ENCODE data around the gene GBX1.

Gene GBX1

GRCh38 chr7:151175793-151176311 is 8.4 kb upstream of the GBX1 start:
- Histone ChIP-seq H3K27ac (no peak overlapping the region), H3K36me3 (ENCODE audit: control insufficient read depth, insufficient read depth, low read length) (no peaks in the 10 kb centered on the region), H3K27me3 (ENCODE audit: control insufficient read depth, insufficient read depth, low read length) (no peaks in the 10 kb centered on the region), H3K79me2 (no peaks in the 10 kb centered on the region), H3K9ac (no peak overlapping the region), H2AFZ (no peak overlapping the region), H3K4me1 (peaks cover 5% of the 10 kb centered on the region), H3K4me2 (ENCODE audit: low read length) (no peak overlapping the region), H3K4me3 (ENCODE audit: low read depth, low read length) (no peak overlapping the region), H3K9me3 (ENCODE audit: control insufficient read depth, low read length) (no peaks in the 10 kb centered on the region)
- TF ChIP-seq CTCF (IDR thresholded peaks at IDR 0.05): no peak

- TF ChIP-seq CTCF (IDR thresholded peaks at IDR 0.05): no peak
- peaks cover 5% of the 10 kb centered on the region for H3K4me1 ChIP-seq
- H3K27me3 ChIP-seq (ENCODE audit: control insufficient read depth, insufficient read depth, low read length): no peaks in the 10 kb centered on the region
- H3K4me3 ChIP-seq (ENCODE audit: low read depth, low read length): no peak overlapping the region
- H3K9me3 ChIP-seq (ENCODE audit: control insufficient read depth, low read length): no peaks in the 10 kb centered on the region
- no peak overlapping the region for H3K27ac ChIP-seq
- no peak overlapping the region for H3K4me2 ChIP-seq (ENCODE audit: low read length)
- H2AFZ ChIP-seq: no peak overlapping the region
- H3K79me2 ChIP-seq: no peaks in the 10 kb centered on the region
- no peaks in the 10 kb centered on the region for H3K36me3 ChIP-seq (ENCODE audit: control insufficient read depth, insufficient read depth, low read length)
- H3K9ac ChIP-seq: no peak overlapping the region
These were observed 7.7 kb upstream of the GBX1 start for GRCh38 chr7:151175047-151175792.

GRCh38 chr7:151174246-151175046 is 7.0 kb upstream of the GBX1 start:
- Histone ChIP-seq H3K9ac (no peak overlapping the region), H3K4me1 (peaks cover 5% of the 10 kb centered on the region), H3K4me2 (ENCODE audit: low read length) (no peak overlapping the region), H3K27me3 (ENCODE audit: control insufficient read depth, insufficient read depth, low read length) (no peaks in the 10 kb centered on the region), H2AFZ (no peak overlapping the region), H3K9me3 (ENCODE audit: control insufficient read depth, low read length) (no peaks in the 10 kb centered on the region), H3K79me2 (no peaks in the 10 kb centered on the region), H3K4me3 (ENCODE audit: low read depth, low read length) (no peak overlapping the region), H3K36me3 (ENCODE audit: control insufficient read depth, insufficient read depth, low read length) (no peaks in the 10 kb centered on the region), H3K27ac (no peak overlapping the region)
- no peak for TF ChIP-seq CTCF (IDR thresholded peaks at IDR 0.05)

- Histone ChIP-seq H3K9me3 (ENCODE audit: control insufficient read depth, low read length) (no peaks in the 10 kb centered on the region), H3K4me1 (peaks cover 5% of the 10 kb centered on the region), H3K79me2 (no peaks in the 10 kb centered on the region), H3K4me3 (ENCODE audit: low read depth, low read length) (no peak overlapping the region), H3K27ac (no peak overlapping the region), H3K36me3 (ENCODE audit: control insufficient read depth, insufficient read depth, low read length) (no peaks in the 10 kb centered on the region), H3K4me2 (ENCODE audit: low read length) (no peak overlapping the region), H3K9ac (no peak overlapping the region), H2AFZ (no peak overlapping the region), H3K27me3 (ENCODE audit: control insufficient read depth, insufficient read depth, low read length) (no peaks in the 10 kb centered on the region)
- TF ChIP-seq CTCF (IDR thresholded peaks at IDR 0.05): no peak
These were observed 6.1 kb upstream of the GBX1 start for GRCh38 chr7:151173386-151174245.

All from parathyroid adenoma (tissue), 2 donors.